GM21367 (cell line): ENCODE data around the gene FAM53A.

Source experiments
- ATAC-seq: cut with Tn5 transposase; IDR thresholded peaks from one replicate; pipeline ENCODE4 v1.9.1; 2021; ENCODE audit not compliant: unreplicated experiment

Gene FAM53A

DNA sequence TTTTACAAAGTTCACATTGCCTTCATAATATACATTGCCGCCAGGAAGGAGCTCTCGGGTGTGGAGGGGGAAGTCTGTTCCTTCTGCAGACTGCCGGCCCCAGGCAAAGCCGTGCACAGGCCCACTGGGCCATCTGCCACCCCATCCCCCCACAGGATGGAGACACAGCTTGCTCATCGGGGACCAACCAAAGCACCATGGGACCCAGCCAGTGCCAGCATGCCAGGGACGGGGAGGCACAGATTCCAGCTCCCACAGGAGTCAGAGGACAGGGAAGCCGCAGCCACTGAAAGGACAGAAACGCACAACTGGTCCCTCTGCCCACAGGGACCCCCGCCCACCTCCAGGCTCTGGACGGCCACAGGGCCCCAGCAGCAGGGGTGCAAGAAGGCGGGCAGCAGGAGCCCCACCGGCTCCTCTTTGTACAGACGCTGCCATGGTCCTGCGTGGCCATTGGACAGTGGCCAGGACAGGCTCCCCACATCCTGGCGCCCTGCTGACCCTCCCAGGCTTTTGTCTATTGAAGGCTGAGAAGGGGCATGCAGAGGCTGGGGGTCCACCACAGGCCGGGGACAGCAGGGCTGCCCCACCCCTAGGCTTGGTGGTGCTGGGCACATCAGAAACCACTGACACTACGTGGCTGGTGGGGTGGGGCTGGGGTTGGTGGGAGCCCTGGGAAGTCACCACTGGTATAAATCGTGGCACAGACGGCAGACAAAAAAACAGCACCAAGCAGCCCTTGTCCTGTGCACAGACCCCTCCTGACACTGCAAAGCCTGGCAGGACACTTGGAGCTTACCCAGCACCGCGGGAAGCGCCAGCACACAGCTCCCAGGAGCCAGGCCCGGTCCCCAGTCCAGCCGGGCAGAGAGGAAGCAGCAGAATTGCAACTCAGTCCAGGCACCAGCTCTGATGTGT is 89.0 kb downstream of the FAM53A start:
- ATAC-seq, result no peak

DNA sequence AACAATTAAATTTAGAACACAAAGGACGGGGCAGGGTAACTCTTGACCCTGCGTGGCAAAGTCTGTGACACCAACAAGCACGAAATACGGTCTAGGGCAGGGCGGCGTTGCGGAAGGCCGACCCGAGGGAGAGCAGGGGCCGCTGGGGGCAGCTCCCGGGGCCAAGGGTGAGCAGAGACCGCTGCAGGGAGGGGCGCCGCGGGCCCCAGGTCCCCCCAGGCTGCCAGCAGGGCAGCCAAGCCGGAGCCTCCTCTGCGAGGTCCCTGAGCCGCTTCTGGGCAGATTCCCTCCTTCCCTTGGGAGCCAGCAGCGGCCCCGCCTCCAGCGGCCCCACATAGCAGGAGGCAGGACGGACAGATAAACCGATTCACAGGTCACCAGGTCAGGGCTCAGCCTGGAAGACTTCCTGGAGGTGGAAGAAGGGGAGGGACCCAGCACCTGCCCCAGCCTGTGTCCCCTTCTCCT is 90.2 kb downstream of the FAM53A start:
- no peak for ATAC-seq

DNA sequence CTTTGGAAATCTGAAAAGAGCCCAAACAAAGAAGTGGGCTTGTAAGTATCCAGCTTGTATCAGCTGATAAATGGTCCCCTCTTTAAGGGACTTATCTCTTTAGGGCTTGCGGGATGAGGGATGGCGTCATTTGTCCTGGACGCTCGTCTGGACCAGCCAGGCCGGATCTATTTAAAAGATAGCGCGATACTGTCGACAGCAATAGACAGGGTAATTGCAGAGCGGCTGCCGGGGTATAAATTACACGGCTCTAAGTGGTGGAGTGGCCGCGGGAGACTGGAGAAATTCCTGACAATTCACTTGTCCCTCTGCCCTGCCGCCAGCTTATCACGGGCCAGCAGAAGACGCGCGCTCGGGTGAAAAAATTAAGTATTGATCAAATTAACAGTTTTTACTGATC is 90.7 kb downstream of the FAM53A start:
- ATAC-seq, result no peak

DNA sequence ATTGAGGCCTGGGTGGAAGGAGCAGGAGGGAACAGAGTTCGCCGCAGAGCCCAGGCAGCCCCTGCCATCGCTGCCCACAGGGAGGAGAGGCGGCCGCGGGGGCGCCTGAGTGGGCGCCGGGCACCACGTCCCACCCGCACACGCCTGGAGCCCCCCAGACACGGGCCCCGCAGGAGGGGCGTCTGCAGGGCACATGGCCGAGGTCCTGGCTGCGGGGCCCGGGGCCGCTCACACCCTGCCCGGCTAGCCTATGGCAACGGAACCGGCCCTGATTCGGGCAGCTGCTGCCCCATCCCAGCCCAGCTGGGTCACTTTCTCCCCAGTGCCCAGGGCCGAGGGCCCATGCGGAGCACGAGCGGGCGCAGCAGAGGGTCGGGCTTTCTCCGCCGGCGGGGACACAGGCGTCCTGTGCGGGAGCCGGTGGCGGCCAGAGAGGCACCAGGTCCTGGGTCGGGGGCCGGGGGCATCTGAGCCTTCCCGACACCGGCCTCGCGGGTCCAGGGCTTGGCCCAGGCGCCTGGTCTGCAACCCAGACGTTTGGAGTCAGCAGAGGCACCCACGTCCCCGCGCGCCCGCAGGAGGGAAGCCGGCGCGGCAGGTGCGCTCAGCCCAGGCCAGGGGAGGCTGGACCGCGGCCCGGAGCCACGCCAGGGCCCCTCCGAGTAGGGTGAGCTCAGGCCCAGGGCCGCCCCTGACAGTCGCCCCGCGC is 91.2 kb downstream of the FAM53A start:
- no peak for ATAC-seq

DNA sequence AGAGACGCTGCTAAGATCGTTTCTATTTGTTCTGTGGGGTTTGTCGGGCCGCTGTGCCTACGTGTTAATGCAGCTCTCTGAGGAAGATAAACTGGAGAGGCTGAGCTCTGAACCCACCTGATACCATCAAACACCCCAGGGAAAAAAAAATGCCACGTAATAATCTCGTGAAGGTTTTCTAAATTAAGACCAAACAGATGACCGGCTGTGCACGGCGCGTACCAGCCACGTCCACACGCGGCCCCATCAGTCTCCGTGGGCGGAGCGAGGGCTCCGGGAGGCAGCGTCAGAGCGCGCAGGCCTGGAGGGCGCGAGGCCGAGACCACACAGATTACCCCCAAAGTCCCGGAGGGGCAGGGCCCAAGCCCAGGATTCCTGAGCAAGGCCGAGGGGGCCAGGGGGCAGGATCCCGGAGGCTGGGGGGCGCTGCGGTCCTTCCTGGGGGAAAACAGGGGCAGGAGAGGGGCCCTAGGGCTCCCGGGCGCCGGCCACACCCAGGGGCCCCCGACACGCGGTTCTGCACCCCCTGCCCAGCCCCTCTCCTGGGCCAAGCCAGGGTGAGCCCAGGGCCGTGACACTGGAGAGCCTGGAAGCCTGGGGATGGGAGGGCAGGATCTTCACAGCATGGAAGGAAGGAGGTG is 91.9 kb downstream of the FAM53A start:
- no peak for ATAC-seq

DNA sequence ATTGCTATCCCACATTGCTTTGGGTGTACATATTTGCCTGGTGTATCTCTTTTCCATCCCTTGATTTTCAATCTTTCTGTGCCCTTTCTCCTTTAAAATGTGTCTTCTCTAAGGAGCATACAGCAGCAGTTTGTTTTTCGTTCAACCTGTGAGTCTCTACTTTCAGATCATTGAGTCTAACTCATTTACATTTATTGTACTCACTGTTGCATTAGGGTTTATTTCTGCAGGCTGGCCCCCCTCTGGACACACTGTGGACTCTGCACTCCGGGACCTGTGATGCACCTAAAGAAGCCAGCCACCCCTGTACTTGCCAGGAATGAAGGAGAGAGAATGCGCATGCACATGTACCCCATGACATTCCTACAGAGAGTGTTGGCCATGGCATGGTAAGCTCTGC is 93.0 kb downstream of the FAM53A start:
- no peak for ATAC-seq

DNA sequence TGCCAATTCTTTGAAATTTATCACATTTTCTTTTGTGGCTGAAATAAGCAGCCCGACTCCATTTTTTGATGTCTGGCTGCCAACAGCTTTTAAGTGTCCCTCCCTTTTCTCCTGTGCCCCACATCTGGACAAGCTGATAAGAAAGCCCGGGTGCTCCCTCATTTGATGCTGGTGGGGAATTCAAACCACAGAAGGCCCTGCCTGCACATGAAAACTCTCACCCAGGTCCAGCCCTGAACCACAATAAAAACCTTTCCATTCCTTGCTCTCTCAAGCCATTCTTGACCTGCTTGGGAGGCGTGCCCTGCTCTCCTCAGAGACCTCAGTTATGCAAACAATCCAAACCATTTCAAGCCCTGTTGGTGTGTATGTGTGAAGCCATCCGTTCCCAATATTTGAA is 93.9 kb downstream of the FAM53A start:
- no peak for ATAC-seq
